NCI-H2171 (cell line): ENCODE measurements around the gene AGBL4.
"Not testable (repeated sequence)": the region's sequence is repeated elsewhere in the genome, so short reads cannot be mapped to it uniquely, and the experiment has no call there.

Experiments
- DNase-seq: peaks from one replicate; lab custom pipeline; 2025; lab: John Stamatoyannopoulos, UW

The AGBL4 gene

DNA sequence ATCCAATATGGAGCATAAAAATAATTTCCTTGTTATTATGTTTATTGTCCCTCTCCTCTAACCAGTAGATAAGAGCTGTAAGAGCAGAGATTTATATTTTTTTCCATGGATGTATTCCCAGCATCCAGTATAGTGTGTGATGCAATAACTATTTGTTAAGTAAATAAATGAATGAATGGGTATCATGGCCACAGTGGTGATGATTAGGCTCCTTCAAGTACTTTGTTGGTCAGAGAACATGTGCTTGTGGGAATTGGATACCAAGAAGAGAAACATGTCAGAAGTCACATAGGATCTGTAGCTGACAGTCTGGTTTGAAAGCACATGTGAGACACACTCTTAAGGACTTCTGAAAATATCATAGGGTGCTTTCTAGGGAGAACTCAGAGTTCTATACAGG is 588.5 kb downstream of the AGBL4 start:
- no peak for DNase-seq

DNA sequence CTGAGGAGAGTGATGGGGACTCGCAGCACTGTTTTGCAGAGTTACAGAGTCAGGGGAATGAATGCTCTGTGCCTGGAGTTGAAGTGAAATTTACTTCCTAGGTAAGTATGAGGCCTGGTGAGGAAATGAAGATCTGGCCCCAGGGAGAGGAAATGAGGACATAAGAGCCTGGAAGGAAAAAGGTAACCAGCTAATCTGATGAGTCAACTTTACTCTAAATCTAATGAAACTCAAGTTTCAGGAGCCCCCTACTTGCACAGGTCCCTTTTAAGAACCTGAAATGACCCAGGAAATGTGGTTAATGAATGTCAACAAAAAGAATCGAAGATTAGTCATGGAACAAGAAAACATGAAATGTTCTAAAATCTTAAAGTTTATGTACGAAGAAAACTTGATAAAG is 599.0 kb downstream of the AGBL4 start:
- no peak for DNase-seq

GRCh38 chr1:49416758-49417157 is 607.0 kb downstream of the AGBL4 start:
- no peak for DNase-seq

DNA sequence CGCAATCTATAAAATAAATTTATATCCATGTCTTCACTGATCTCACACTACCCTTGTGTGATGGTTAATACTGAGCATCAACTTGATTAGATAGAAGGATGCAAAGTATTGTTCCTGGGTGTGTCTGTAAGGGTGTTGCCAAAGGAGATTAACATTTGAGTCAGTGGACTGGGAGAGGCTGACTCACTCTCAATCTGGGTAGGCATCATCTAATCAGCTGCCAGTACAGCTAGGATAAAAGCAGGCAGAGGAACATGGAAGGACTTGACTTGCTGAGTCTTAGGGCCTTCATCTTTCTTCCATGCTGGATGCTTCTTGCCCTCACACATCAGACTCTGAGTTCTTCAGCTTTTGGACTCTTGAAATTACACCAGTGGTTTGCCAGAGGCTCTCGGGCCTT is 615.4 kb downstream of the AGBL4 start:
- no peak for DNase-seq

- no peak for DNase-seq
Observed at GRCh38 chr1:49397086-49397485, 626.7 kb downstream of the AGBL4 start.

DNA sequence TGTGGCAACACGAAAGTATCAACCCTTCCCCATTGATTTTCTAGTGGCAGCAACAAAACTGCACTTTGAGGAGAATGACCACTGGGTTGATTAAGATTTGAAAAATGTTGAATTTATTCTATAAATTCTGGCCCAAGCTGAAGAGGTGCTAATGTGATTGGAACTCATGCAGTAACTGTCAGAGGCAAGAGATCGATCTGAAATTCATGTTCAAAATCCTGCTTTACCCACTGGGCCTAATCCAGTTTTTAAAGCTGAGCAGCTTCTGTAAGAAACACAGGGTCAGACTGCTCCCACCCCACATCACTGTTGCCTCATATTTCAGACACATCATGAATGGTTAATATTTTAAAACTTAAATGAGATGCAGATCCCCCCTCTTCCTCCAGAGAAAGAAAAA is 629.6 kb downstream of the AGBL4 start:
- DNase-seq = no peak

DNA sequence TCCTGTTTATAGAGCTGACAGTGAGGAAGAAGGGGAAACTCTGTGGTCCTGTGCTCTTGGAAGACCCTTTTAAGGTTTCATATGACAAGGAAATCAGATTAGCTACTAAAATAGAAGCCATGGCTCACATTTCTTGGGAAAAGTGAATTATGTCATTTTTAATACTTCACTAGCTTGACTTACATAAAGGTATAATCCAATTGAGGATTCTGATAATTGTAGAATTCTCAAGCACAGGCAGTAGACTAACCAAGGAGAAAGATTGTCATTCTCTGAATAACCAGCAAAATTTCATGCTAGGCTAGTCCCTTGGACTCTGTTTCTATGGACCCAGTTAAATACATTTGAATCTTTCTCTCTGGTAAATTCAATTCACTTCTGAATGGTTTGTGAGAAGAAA is 634.1 kb downstream of the AGBL4 start:
- DNase-seq = no peak

- peak; percentile 83 for DNase-seq
Observed at GRCh38 chr1:49364676-49365075, 659.1 kb downstream of the AGBL4 start.

GRCh38 chr1:49363628-49364027 is 660.1 kb downstream of the AGBL4 start:
- no peak for DNase-seq

DNA sequence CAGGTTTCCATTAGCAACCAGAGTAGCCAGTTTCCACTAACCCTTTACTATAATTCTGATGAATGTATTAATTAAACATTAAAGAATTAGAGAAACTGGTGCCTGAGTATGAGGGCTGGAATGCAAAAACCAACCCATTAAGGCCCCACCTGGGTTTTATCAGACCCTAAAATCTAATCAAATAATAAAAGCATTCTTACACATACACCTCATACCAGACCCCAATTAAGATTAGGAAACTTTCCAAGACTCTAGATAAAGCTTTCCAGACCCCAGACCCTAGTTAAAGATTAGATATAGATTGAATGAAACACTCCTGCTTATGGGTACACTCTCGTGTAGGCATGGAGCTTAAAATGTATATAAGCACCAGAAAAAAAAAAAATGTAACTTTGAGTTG is 665.7 kb downstream of the AGBL4 start:
- no peak for DNase-seq

DNA sequence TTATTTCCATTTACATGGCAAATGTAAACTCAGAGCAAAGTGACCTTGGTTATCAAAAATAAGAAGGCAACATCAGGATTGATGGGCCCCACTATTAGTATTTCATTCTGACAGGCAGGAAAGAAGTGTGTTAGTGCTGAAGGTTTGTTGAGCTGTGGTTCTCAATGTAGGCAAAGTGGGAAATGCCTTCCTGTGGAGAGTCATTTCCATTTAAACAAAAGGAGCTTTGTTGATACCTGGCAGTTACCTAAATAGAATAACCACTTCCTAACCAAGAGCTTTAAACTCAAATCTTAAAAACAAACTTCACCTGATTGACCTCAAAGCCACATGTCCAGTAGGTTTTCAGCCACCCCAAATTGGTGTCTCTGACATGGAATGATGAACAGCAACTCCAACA is 667.2 kb downstream of the AGBL4 start:
- DNase-seq = no peak

GRCh38 chr1:49351768-49352167 is 672.0 kb downstream of the AGBL4 start:
- no peak for DNase-seq

DNA sequence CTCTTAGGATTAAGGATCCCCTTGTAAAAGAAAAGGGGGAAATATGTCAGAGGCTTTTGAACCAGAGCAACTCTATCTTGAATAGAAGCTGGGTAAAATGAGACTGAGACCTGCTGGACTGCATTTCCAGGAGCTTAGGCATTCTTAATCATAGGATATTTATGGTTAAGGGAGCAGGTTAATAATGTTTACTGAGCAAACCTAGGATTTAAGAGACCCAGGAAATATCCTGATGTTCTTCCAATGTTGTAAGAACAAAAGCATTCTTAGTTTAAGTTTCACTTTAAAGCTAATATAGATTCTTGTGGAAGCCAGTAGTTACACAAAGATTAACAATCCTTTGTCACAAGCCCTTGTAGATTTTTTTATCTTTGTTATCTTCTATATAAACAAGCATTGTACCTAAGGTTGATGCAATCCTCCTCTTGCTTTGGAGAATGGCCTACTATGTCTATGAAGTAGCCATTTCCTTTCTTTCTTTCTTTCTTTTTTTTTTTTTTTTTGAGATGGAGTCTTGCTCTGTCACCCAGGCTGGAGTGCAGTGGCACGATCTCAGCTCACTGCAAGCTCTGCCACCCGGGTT is 676.9 kb downstream of the AGBL4 start:
- no peak for DNase-seq

DNA sequence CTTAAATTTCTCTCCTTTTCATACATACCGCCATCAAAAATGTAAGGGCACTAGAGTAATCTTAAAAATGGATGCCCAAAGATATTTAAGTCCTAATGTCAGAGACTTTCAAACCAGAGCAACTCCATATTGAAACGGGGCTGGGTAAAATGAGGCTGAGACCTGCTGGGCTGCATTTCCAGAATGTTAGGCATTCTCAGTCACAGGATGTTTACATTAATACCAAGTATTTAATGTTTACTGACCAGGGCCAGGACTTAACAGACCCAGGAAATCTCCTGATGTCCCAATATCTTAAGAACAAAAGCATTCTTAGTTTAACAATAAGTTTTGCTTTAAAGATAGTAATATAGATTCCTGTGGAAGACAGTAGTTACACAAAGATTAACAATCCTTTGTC is 683.2 kb downstream of the AGBL4 start:
- no peak for DNase-seq

GRCh38 chr1:49339043-49339442 is 684.7 kb downstream of the AGBL4 start:
- DNase-seq = no peak

DNA sequence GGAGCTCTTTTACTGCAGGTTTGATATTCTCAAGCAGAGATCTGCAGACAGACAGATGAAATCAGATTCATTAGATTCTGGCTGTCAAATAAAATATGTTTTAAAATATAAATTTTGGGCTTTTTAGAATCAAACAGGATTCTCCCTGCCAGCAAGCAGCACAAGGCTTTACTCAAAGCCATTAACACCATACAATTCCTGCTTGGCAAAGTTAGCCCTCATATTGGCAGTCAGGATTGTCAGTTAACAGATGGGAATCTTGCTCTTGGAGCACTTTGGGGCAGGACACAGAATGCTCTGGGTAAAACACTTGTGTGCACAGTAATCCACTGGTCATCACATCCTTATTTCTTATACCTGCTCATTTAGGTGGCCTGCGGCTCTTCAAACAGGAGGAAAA is 686.5 kb downstream of the AGBL4 start:
- DNase-seq = no peak

DNA sequence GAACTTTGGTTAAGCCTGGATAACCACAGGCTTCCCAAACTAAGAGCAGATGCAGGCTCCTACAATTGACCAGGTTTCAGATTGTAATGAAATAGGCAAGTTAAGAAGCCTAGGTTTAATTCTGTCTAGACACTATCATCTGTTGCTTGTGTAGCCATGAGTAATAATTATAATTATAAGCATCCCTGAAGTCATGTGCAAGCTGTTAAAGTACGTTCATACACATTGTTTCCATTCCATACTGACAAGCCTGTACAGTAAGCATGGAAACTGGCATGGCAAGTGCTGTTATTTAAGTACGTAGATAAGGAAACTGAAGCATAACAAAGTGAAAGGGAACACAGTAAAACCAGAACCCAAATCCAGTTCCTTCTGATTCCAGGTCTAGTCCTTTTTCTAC is 689.8 kb downstream of the AGBL4 start:
- DNase-seq = no peak

GRCh38 chr1:49331066-49331852 is 692.5 kb downstream of the AGBL4 start:
- DNase-seq = no peak

DNA sequence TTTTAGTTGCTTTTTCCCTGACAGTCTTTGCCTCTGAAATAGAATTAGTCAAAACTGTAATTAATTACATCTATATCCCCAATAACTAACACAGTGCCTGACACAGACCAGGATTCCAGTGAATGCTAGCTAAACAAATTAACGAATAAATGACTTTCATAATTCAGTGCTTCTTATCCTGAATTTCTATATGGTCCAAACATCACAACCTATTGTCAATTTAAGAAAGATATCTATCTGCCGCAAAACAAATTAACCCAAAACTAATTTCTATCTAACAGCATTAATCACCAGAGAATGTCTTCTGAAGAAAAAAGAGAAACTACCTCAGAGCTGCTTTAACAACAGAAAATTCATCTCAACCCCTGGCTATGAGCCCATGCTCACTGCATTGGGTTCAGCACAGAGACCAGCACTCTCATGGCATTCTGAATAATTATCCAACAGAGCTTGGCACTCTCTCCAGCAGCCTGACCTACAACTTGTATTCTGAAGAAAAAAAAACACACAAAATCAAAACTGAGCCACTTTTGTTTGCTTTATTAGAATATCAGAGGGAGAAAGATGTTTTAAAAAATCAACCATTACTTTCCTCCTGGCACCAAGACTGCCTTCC is 699.7 kb downstream of the AGBL4 start:
- DNase-seq = no peak

GRCh38 chr1:49320493-49320892 is 703.3 kb downstream of the AGBL4 start:
- not testable (repeated sequence) for DNase-seq

DNA sequence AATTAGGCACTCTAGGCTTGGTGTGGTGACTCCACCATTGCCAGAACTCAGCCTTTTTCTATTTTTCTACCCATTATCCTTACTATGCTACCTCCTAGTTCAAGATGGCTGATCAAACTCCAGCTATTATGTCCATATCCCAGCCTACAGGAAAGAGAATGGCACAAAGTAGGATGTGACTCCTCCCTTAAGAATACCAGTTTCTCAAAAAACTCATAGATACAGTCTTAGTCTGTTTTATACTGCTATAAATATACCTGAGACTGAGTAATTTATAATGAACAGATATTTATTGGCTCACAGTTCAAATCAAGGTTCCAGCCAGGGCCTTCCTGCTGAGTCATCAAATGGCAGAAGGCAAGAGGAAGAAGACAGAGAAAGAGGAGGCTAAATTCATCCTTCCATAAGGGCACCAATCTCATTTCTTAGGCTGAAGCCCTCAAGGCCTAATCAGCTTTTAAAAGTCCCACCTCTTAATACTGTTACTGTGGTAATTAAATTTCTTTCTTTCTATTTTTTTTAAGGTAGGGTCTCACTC is 704.3 kb downstream of the AGBL4 start:
- DNase-seq = no peak

- DNase-seq = no peak
Observed at GRCh38 chr1:49318218-49318617, 705.5 kb downstream of the AGBL4 start.

- DNase-seq = no peak
Observed at GRCh38 chr1:49307457-49307856, 716.3 kb downstream of the AGBL4 start.
